GM23338 (cell line): ENCODE data around the gene LRRC26. TPM values are rescaled to one million over a fixed set of nuclear protein-coding genes. Genes with fewer than 3 reads are reported as not detected.

Experiments used
- ATAC-seq: fragments of 200-7000 bp; cut with Tn5 transposase; 3 replicates; pipeline ENCODE4 v1.9.1; 2020
- DNase-seq: peaks from one replicate; pipeline ENCODE4 v3.0.0-alpha.2; 2015; ENCODE audit warnings: low spot score
- H2AFZ ChIP-seq: fragments of 200-600 bp; sonication (generic); 2 replicates; pipeline ENCODE4 v1.8.0; 2016; ENCODE audit warnings: antibody characterized with exemption, mild to moderate bottlenecking, moderate library complexity
- H3F3A ChIP-seq: fragments of 200-600 bp; sonication (generic); replicated peaks from 2 replicates; pipeline ENCODE4 v1.8.0; 2017; ENCODE audit warnings: antibody characterized with exemption, mixed run types, low read depth
- H3K27ac ChIP-seq: fragments of 200-600 bp; sonication (generic); 2 replicates; pipeline ENCODE4 v1.6.1; 2016; ENCODE audit warnings: low read depth
- H3K27me3 ChIP-seq: fragments of 200-600 bp; sonication (generic); 2 replicates; pipeline ENCODE4 v1.8.0; 2016; ENCODE audit warnings: mild to moderate bottlenecking, mixed run types, moderate library complexity; ENCODE audit not compliant: insufficient read depth
- H3K36me3 ChIP-seq: fragments of 200-600 bp; sonication (generic); 2 replicates; pipeline ENCODE4 v1.8.0; 2016; ENCODE audit warnings: mild to moderate bottlenecking; ENCODE audit not compliant: insufficient read depth
- H3K4me1 ChIP-seq: fragments of 200-600 bp; sonication (generic); 2 replicates; pipeline ENCODE4 v1.8.0; 2016; ENCODE audit warnings: mild to moderate bottlenecking, moderate library complexity; ENCODE audit not compliant: insufficient read depth
- H3K4me2 ChIP-seq: fragments of 200-600 bp; sonication (generic); 2 replicates; pipeline ENCODE4 v1.7.1; 2017; ENCODE audit warnings: mixed run types
- H3K4me3 ChIP-seq: fragments of 200-600 bp; sonication (generic); 2 replicates; pipeline ENCODE4 v1.6.1; 2016; ENCODE audit warnings: mixed run types
- H3K79me2 ChIP-seq: fragments of 200-600 bp; sonication (generic); replicated peaks from 2 replicates; pipeline ENCODE4 v1.8.0; 2017; ENCODE audit warnings: mild to moderate bottlenecking; ENCODE audit not compliant: insufficient read depth
- H3K9me2 ChIP-seq: fragments of 200-600 bp; sonication (generic); 2 replicates; pipeline ENCODE4 v1.8.0; 2017; ENCODE audit not compliant: insufficient read depth
- H4K20me1 ChIP-seq: fragments of 200-600 bp; sonication (generic); replicated peaks from 2 replicates; pipeline ENCODE4 v1.8.0; 2017; ENCODE audit warnings: mild to moderate bottlenecking; ENCODE audit not compliant: insufficient read depth
- H3K27ac Mint-ChIP-seq: 2 replicates; pipeline ENCODE4 v1.8.0; 2020; ENCODE audit warnings: inconsistent platforms, mild to moderate bottlenecking, moderate library complexity, mixed read lengths
- H3K27me3 Mint-ChIP-seq: 3 replicates; pipeline ENCODE4 v1.8.0; 2022; ENCODE audit warnings: low read depth, mild to moderate bottlenecking, moderate library complexity, mixed read lengths, inconsistent platforms; ENCODE audit not compliant: insufficient read depth, poor library complexity
- H3K36me3 Mint-ChIP-seq: 3 replicates; pipeline ENCODE4 v1.8.0; 2021; ENCODE audit warnings: low read depth, mild to moderate bottlenecking, inconsistent platforms, moderate library complexity, mixed read lengths
- H3K4me1 Mint-ChIP-seq: 3 replicates; pipeline ENCODE4 v1.8.0; 2020; ENCODE audit warnings: mild to moderate bottlenecking, inconsistent platforms, mixed read lengths
- H3K4me3 Mint-ChIP-seq: 3 replicates; pipeline ENCODE4 v1.8.0; 2021; ENCODE audit warnings: moderate library complexity, mild to moderate bottlenecking, inconsistent platforms, mixed read lengths
- H3K9me3 Mint-ChIP-seq: 3 replicates; pipeline ENCODE4 v1.8.0; 2020; ENCODE audit warnings: moderate library complexity, mild to moderate bottlenecking, inconsistent platforms, mixed read lengths
- CREB1 ChIP-seq: fragments of 250-450 bp; sonication (Bioruptor Pico); IDR thresholded peaks from 2 replicates; pipeline ENCODE4 v1.5.0; 2020; ENCODE audit warnings: low read depth, mild to moderate bottlenecking, moderate library complexity
- EZH2phosphoT487 ChIP-seq: fragments of 200-600 bp; sonication (generic); IDR thresholded peaks from one replicate; pipeline ENCODE4 v1.8.1; 2018; ENCODE audit warnings: antibody characterized with exemption; ENCODE audit not compliant: unreplicated experiment
- POLR2AphosphoS5 ChIP-seq: IDR thresholded peaks from 2 replicates; pipeline ENCODE4 v1.6.1; 2016; ENCODE audit warnings: antibody characterized with exemption, low read depth
- REST ChIP-seq: IDR thresholded peaks from one replicate; pipeline ENCODE4 v1.6.1; 2018; ENCODE audit warnings: antibody characterized with exemption; ENCODE audit not compliant: unreplicated experiment
- ZNF331 ChIP-seq: fragments of 250-450 bp; sonication (Bioruptor Pico); IDR thresholded peaks from 2 replicates; pipeline ENCODE4 v1.5.0; 2020; ENCODE audit warnings: low read depth, mild to moderate bottlenecking, moderate library complexity
- polyA plus RNA-seq: library from polyadenylated mRNA; unstranded; fragments of >200 nt; fragmentation: Nextera tagmentation; extraction: Ambion mirVana; gene quantifications from 2 replicates; pipeline ENCODE4 v1.2.1, GENCODE V29; 2016
- total RNA-seq: library from RNA; depleted of rRNA; stranded (reverse); fragments of >200 nt; shearing (Covaris generic); gene quantifications from 2 replicates; pipeline ENCODE4 v1.2.3, GENCODE V29; 2014
- TF ChIP-seq, protein P1 (sequence below), 2 experiments: fragments of 200-600 bp in 1 of 2; sonication (generic) in 1 of 2; conservative IDR thresholded peaks; 2 replicates each; pipeline versions ENCODE4 v1.5.1 to v1.6.1; 2016 to 2017; ENCODE audit warnings: antibody characterized with exemption in 2 of 2, low read depth in 2 of 2, mild to moderate bottlenecking in 2 of 2, moderate library complexity in 1 of 2
- TF ChIP-seq, protein P2 (sequence below): fragments of 250-450 bp; sonication (Bioruptor Pico); IDR thresholded peaks from 2 replicates; pipeline ENCODE4 v1.5.0; 2020; ENCODE audit warnings: mild to moderate bottlenecking, moderate library complexity
- TF ChIP-seq, protein P3 (sequence below): IDR thresholded peaks from 2 replicates; pipeline ENCODE4 v1.6.1; 2016; ENCODE audit warnings: antibody characterized with exemption

LRRC26 gene
- total and polyA plus RNA-seq, 2 experiments from 2014 or later = 0.21 to 4.3 TPM

GRCh38 chr9:137164370-137165249 is 5.2 kb downstream of the LRRC26 start (continued):
- TF ChIP-seq REST (no peak), CREB1 (CRISPR knock-in tag) (no peak)
- TF ChIP-seq, protein P1, sequence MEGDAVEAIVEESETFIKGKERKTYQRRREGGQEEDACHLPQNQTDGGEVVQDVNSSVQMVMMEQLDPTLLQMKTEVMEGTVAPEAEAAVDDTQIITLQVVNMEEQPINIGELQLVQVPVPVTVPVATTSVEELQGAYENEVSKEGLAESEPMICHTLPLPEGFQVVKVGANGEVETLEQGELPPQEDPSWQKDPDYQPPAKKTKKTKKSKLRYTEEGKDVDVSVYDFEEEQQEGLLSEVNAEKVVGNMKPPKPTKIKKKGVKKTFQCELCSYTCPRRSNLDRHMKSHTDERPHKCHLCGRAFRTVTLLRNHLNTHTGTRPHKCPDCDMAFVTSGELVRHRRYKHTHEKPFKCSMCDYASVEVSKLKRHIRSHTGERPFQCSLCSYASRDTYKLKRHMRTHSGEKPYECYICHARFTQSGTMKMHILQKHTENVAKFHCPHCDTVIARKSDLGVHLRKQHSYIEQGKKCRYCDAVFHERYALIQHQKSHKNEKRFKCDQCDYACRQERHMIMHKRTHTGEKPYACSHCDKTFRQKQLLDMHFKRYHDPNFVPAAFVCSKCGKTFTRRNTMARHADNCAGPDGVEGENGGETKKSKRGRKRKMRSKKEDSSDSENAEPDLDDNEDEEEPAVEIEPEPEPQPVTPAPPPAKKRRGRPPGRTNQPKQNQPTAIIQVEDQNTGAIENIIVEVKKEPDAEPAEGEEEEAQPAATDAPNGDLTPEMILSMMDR (conservative IDR thresholded peaks at IDR 0.05; ENCODE audit: low read depth in 2 of 2) = no peak

DNA sequence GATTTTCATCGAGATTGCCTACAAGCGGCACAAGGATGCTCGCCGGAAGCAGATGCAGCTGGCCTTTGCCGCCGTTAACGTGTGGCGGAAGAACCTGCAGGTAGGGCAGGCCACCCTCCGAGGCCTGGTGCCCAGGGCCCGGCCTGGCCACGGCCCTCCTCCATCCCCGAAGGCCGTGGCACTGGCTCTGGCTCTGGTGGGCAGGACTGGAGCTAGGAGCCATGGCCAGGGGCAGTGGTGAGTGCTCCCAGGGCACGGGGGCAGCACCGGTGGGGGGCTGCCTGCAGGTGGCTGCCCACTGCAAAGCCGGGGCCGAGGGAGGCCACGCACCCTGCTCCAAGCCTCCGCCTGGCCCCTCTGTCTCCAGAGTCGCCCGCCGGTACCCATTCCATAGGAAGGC is 6.0 kb downstream of the LRRC26 start:
- Histone ChIP-seq H3K4me3 (peak overlapping the region; percentile 62; the same call in 1 of the 2 replicates), H2AFZ (no peak overlapping the region), H3K27me3 (peaks cover 86% of the 10 kb centered on the region), H3F3A (no peaks in the 10 kb centered on the region), H3K4me2 (peak overlapping the region; percentile 82), H3K79me2 (no peaks in the 10 kb centered on the region), H3K4me1 (no peaks in the 10 kb centered on the region; the same call in 1 of the 2 replicates), H4K20me1 (no peaks in the 10 kb centered on the region), H3K27ac (no peak overlapping the region), H3K9me2 (no peaks in the 10 kb centered on the region), H3K36me3 (no peaks in the 10 kb centered on the region)
- no peaks in the 10 kb centered on the region for H3K9me3 Mint-ChIP-seq
- no peak for ATAC-seq
- H3K36me3 Mint-ChIP-seq = no peaks in the 10 kb centered on the region
- DNase-seq = no peak
- peak overlapping the region; percentile 69 for H3K4me3 Mint-ChIP-seq
- H3K4me1 Mint-ChIP-seq = no peaks in the 10 kb centered on the region; the same call in 2 of the 3 replicates
- no peak overlapping the region for H3K27ac Mint-ChIP-seq
- peaks cover 86% of the 10 kb centered on the region for H3K27me3 Mint-ChIP-seq
- TF ChIP-seq, protein P2, sequence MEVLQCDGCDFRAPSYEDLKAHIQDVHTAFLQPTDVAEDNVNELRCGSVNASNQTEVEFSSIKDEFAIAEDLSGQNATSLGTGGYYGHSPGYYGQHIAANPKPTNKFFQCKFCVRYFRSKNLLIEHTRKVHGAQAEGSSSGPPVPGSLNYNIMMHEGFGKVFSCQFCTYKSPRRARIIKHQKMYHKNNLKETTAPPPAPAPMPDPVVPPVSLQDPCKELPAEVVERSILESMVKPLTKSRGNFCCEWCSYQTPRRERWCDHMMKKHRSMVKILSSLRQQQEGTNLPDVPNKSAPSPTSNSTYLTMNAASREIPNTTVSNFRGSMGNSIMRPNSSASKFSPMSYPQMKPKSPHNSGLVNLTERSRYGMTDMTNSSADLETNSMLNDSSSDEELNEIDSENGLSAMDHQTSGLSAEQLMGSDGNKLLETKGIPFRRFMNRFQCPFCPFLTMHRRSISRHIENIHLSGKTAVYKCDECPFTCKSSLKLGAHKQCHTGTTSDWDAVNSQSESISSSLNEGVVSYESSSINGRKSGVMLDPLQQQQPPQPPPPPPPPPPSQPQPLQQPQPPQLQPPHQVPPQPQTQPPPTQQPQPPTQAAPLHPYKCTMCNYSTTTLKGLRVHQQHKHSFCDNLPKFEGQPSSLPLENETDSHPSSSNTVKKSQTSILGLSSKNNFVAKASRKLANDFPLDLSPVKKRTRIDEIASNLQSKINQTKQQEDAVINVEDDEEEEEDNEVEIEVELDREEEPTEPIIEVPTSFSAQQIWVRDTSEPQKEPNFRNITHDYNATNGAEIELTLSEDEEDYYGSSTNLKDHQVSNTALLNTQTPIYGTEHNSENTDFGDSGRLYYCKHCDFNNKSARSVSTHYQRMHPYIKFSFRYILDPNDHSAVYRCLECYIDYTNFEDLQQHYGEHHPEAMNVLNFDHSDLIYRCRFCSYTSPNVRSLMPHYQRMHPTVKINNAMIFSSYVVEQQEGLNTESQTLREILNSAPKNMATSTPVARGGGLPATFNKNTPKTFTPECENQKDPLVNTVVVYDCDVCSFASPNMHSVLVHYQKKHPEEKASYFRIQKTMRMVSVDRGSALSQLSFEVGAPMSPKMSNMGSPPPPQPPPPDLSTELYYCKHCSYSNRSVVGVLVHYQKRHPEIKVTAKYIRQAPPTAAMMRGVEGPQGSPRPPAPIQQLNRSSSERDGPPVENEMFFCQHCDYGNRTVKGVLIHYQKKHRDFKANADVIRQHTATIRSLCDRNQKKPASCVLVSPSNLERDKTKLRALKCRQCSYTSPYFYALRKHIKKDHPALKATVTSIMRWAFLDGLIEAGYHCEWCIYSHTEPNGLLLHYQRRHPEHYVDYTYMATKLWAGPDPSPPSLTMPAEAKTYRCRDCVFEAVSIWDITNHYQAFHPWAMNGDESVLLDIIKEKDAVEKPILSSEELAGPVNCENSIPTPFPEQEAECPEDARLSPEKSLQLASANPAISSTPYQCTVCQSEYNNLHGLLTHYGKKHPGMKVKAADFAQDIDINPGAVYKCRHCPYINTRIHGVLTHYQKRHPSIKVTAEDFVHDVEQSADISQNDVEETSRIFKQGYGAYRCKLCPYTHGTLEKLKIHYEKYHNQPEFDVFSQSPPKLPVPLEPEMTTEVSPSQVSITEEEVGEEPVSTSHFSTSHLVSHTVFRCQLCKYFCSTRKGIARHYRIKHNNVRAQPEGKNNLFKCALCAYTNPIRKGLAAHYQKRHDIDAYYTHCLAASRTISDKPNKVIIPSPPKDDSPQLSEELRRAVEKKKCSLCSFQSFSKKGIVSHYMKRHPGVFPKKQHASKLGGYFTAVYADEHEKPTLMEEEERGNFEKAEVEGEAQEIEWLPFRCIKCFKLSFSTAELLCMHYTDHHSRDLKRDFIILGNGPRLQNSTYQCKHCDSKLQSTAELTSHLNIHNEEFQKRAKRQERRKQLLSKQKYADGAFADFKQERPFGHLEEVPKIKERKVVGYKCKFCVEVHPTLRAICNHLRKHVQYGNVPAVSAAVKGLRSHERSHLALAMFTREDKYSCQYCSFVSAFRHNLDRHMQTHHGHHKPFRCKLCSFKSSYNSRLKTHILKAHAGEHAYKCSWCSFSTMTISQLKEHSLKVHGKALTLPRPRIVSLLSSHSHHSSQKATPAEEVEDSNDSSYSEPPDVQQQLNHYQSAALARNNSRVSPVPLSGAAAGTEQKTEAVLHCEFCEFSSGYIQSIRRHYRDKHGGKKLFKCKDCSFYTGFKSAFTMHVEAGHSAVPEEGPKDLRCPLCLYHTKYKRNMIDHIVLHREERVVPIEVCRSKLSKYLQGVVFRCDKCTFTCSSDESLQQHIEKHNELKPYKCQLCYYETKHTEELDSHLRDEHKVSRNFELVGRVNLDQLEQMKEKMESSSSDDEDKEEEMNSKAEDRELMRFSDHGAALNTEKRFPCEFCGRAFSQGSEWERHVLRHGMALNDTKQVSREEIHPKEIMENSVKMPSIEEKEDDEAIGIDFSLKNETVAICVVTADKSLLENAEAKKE (CRISPR knock-in tag) = no peak
- TF ChIP-seq ZNF331 (CRISPR knock-in tag) (no peak), EZH2phosphoT487 (no peak), POLR2AphosphoS5 (no peak)
- TF ChIP-seq, protein P1 (conservative IDR thresholded peaks at IDR 0.05; ENCODE audit: low read depth in 2 of 2) = no peak
- TF ChIP-seq, protein P3, sequence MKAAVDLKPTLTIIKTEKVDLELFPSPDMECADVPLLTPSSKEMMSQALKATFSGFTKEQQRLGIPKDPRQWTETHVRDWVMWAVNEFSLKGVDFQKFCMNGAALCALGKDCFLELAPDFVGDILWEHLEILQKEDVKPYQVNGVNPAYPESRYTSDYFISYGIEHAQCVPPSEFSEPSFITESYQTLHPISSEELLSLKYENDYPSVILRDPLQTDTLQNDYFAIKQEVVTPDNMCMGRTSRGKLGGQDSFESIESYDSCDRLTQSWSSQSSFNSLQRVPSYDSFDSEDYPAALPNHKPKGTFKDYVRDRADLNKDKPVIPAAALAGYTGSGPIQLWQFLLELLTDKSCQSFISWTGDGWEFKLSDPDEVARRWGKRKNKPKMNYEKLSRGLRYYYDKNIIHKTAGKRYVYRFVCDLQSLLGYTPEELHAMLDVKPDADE = no peak
